ENCODE data around the gene SLC20A1. TPM values are rescaled to one million over a fixed set of nuclear protein-coding genes. Genes with fewer than 3 reads are reported as not detected.
A peak's percentile ranks its signal among the peaks of the same experiment; 100 is the strongest.
"Not testable (repeated sequence)": the region's sequence is repeated elsewhere in the genome, so short reads cannot be mapped to it uniquely, and the experiment has no call there.

Gene SLC20A1
- total and polyA plus RNA-seq, 2 experiments from 2014 or later = 135 to 191 TPM

DNA sequence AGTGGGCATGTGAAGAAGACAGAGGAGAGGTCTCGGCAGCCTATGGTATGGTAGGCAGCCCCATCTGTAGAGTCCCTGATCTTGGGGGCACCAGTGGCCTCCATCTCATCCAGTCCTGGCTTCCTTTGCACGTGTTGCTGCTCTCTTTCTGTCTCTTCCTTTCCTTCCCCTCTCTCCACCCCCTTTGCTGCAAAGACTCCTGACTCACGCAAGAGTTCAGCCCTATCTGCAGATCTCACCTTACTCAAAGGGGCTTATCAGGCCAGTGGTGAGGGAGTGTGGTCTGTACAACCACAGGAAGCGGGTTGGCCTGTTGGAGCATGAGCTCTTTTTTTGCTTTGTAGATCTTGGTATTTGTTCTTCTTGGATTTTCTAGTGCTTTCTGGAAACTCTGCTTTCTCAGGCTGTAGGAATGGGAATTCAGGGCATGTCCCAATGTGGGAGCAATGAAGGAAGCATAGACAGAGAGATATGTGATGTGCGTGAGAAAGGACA is 60.5 kb downstream of the SLC20A1 start:
- Histone ChIP-seq H3K4me2 (ENCODE audit: unreplicated experiment) (no peak overlapping the region), H3F3A (ENCODE audit: insufficient read depth) (no peaks in the 10 kb centered on the region; the same call in 1 of the 2 replicates), H3K9me2 (ENCODE audit: insufficient read depth) (no peaks in the 10 kb centered on the region), H3K4me1 (ENCODE audit: insufficient read depth) (peaks cover 8% of the 10 kb centered on the region), H3K27me3 (replicated peaks; ENCODE audit: insufficient read depth) (no peaks in the 10 kb centered on the region), H3K9ac (no peak overlapping the region), H4K20me1 (ENCODE audit: insufficient read depth) (no peaks in the 10 kb centered on the region), H2AFZ (peak overlapping the region; percentile 60), H3K27ac (no peak overlapping the region), H3K9me3 (ENCODE audit: low read depth) (no peaks in the 10 kb centered on the region), H3K36me3 (ENCODE audit: low read depth) (no peaks in the 10 kb centered on the region), H3K4me3 (no peak overlapping the region), H3K79me2 (ENCODE audit: insufficient read depth) (no peaks in the 10 kb centered on the region)
- TF ChIP-seq EZH2phosphoT487 (IDR thresholded peaks at IDR 0.05; ENCODE audit: insufficient read depth, low read depth) = no peak
- TF ChIP-seq EZH2 (IDR thresholded peaks at IDR 0.05; ENCODE audit: insufficient read depth, poor library complexity, severe bottlenecking) = no peak
- WGBS, 2 experiments (ENCODE audit: low coverage in 1 of 2, low lambda C conversion rate in 2 of 2, missing lambda C conversion rate in 2 of 2) = 54 to 57% methylated on average over 5 of the region's 5 CpGs
- peak; percentile 28 for DNase-seq
- in situ Hi-C loops (cut with MboI) = no loop called here

DNA sequence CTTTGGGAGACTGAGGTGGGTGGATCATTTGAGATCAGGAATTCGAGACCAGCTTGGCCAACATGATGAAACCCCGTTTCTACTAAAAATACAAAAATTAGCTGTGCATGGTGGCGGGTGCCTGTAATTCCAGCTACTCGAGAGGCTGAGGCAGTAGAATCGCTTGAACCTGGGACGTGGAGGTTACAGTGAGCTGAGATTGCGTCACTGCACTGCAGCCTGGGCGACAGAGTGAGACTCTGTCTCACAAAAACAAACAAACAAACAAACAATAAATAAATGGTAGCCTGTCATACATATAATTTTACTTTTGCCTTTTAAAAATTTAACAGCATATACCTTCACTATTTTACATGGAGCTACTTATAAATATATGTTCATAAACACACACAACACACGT is 61.2 kb downstream of the SLC20A1 start:
- 83 to 88% methylated on average over 9 of the region's 9 CpGs for WGBS, 2 experiments (ENCODE audit: low coverage in 1 of 2, low lambda C conversion rate in 2 of 2, missing lambda C conversion rate in 2 of 2)
- H3K36me3 ChIP-seq (ENCODE audit: low read depth); H3K9ac ChIP-seq; H3K79me2 ChIP-seq (ENCODE audit: insufficient read depth); H2AFZ ChIP-seq; H3K9me3 ChIP-seq (ENCODE audit: low read depth); H3K4me1 ChIP-seq (ENCODE audit: insufficient read depth); H4K20me1 ChIP-seq (ENCODE audit: insufficient read depth); H3K27me3 ChIP-seq (replicated peaks; ENCODE audit: insufficient read depth); H3K4me2 ChIP-seq (ENCODE audit: unreplicated experiment); H3F3A ChIP-seq (ENCODE audit: insufficient read depth); in situ Hi-C loops (cut with MboI); DNase-seq; H3K27ac ChIP-seq; H3K9me2 ChIP-seq (ENCODE audit: insufficient read depth); H3K4me3 ChIP-seq: not testable (repeated sequence)

DNA sequence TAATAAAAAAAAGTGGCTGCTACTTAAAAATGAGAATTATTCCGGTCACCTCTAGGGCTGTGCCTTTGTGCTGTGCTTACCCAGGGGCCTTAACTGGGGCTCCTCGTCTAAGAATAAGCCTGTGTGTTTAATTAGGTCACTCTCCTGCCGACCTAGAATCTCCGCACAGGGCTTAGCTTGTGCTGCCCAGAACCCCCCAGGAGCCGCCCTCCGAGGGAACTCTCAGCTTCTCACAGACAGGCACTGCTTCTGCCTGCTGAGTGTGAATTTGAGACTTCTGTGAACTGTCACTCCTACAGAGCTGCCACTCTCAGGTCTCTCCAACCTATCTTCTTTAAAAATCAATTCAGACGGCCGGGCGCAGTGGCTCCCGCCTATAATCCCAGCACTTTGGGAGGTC is 63.2 kb downstream of the SLC20A1 start:
- Histone ChIP-seq H2AFZ (no peak overlapping the region), H3F3A (ENCODE audit: insufficient read depth) (no peaks in the 10 kb centered on the region; the same call in 1 of the 2 replicates), H3K4me1 (ENCODE audit: insufficient read depth) (peaks cover 23% of the 10 kb centered on the region), H3K9me3 (ENCODE audit: low read depth) (no peaks in the 10 kb centered on the region), H3K4me2 (ENCODE audit: unreplicated experiment) (no peak overlapping the region), H3K9ac (no peak overlapping the region), H3K79me2 (ENCODE audit: insufficient read depth) (no peaks in the 10 kb centered on the region), H3K27ac (no peak overlapping the region), H3K9me2 (ENCODE audit: insufficient read depth) (no peaks in the 10 kb centered on the region), H4K20me1 (ENCODE audit: insufficient read depth) (no peaks in the 10 kb centered on the region), H3K4me3 (no peak overlapping the region), H3K27me3 (replicated peaks; ENCODE audit: insufficient read depth) (no peaks in the 10 kb centered on the region), H3K36me3 (ENCODE audit: low read depth) (no peaks in the 10 kb centered on the region)
- in situ Hi-C loops (cut with MboI) = no loop called here
- DNase-seq = no peak
- WGBS, 2 experiments (ENCODE audit: low coverage in 1 of 2, low lambda C conversion rate in 2 of 2, missing lambda C conversion rate in 2 of 2) = 77 to 81% methylated on average over 10 of the region's 10 CpGs
- TF ChIP-seq EZH2phosphoT487 (IDR thresholded peaks at IDR 0.05; ENCODE audit: insufficient read depth, low read depth) (no peak), EZH2 (IDR thresholded peaks at IDR 0.05; ENCODE audit: insufficient read depth, poor library complexity, severe bottlenecking) (no peak)

DNA sequence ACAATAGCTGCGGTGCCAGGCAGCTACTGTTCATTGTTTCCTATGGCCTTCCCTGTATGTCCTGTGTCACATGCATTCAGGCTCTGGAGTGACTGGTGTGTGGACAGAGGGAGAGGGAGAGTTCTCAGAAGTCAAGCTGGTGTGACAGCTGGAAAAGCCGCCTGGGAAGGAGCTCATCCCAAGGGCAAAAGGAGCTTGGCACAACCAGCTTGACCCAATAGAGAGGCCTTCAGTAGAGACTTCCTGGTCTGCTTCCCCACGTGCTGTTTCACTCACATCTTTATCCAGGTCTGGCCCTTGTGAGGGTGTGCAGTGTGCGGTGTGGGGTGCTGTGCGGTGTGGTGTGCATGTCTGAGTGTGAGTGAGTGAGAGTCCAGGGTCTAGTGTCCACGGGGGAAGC is 64.0 kb downstream of the SLC20A1 start:
- Histone ChIP-seq H3K9me2 (ENCODE audit: insufficient read depth) (no peaks in the 10 kb centered on the region), H3K79me2 (ENCODE audit: insufficient read depth) (no peaks in the 10 kb centered on the region), H3K27ac (no peak overlapping the region), H3K9ac (no peak overlapping the region), H3K27me3 (replicated peaks; ENCODE audit: insufficient read depth) (no peaks in the 10 kb centered on the region), H4K20me1 (ENCODE audit: insufficient read depth) (no peaks in the 10 kb centered on the region), H3F3A (ENCODE audit: insufficient read depth) (no peaks in the 10 kb centered on the region; the same call in 1 of the 2 replicates), H3K4me2 (ENCODE audit: unreplicated experiment) (no peak overlapping the region), H3K4me3 (no peak overlapping the region), H3K9me3 (ENCODE audit: low read depth) (no peaks in the 10 kb centered on the region), H3K36me3 (ENCODE audit: low read depth) (no peaks in the 10 kb centered on the region), H2AFZ (no peak overlapping the region), H3K4me1 (ENCODE audit: insufficient read depth) (peaks cover 23% of the 10 kb centered on the region)
- no peak for DNase-seq
- TF ChIP-seq EZH2 (IDR thresholded peaks at IDR 0.05; ENCODE audit: insufficient read depth, poor library complexity, severe bottlenecking) (no peak), EZH2phosphoT487 (IDR thresholded peaks at IDR 0.05; ENCODE audit: insufficient read depth, low read depth) (no peak)
- 74 to 81% methylated on average over 6 of the region's 6 CpGs for WGBS, 2 experiments (ENCODE audit: low coverage in 1 of 2, low lambda C conversion rate in 2 of 2, missing lambda C conversion rate in 2 of 2)
- in situ Hi-C loops (cut with MboI) = no loop called here

Measured in GM23248 (cell line).